Stimulated activated CD4-positive, alpha-beta T cell treated with anti-CD3 and anti-CD28 coated beads, Interleukin-12 subunit alpha, Interleukin-12 subunit beta, amount 100 ng/mL, for 4 hours (primary cell): ENCODE data around the gene CALHM2.

ENCODE experiments used
- DNase-seq: peaks from one replicate; pipeline ENCODE4 v3.0.0-alpha.2; 2020

The CALHM2 gene

DNA sequence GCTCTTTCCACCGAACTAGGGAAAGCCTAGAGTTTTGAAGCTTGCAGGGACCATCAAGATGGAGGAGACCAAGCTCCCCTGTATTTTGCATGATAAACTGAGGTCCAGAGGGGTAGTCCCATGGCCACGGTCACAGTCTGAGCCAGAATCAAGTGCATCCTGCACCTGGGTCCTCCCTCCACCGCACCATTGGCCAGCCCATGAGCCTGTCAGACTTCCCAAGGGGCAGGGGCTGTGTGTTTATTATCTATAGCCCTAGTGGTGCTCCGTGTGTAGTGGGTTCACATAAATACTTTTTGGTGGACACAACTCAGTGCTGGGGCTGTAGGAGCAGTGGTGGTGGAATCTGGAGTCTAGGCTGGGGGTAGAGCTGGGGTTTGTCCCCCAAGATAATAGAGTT, 23.3 kb upstream of the CALHM2 start:
- DNase-seq = no peak

- DNase-seq = no peak
Measured at GRCh38 chr10:103474077-103474476, 21.9 kb upstream of the CALHM2 start.

- DNase-seq = no peak
Measured at GRCh38 chr10:103473261-103473671, 21.1 kb upstream of the CALHM2 start.

DNA sequence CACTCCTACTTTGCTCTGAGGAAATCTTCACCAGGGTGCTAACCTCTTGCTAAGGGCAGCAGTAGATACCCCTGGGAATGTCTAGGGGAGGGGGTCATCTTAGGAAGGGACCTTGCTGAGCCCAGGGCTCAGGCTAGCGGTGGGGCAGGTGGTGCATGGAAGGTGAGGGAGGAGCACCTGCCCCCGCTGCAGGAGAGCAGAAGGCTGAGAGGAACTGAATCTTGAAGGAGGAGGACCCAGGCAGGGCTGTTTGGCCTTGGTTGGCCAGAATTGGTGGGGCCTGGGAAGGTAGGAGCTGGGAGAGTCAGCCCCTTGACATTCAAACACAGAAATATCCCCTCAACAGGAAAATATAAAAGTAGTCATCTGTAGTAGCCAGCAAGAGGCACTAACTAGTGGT, 19.8 kb upstream of the CALHM2 start:
- no peak for DNase-seq

DNA sequence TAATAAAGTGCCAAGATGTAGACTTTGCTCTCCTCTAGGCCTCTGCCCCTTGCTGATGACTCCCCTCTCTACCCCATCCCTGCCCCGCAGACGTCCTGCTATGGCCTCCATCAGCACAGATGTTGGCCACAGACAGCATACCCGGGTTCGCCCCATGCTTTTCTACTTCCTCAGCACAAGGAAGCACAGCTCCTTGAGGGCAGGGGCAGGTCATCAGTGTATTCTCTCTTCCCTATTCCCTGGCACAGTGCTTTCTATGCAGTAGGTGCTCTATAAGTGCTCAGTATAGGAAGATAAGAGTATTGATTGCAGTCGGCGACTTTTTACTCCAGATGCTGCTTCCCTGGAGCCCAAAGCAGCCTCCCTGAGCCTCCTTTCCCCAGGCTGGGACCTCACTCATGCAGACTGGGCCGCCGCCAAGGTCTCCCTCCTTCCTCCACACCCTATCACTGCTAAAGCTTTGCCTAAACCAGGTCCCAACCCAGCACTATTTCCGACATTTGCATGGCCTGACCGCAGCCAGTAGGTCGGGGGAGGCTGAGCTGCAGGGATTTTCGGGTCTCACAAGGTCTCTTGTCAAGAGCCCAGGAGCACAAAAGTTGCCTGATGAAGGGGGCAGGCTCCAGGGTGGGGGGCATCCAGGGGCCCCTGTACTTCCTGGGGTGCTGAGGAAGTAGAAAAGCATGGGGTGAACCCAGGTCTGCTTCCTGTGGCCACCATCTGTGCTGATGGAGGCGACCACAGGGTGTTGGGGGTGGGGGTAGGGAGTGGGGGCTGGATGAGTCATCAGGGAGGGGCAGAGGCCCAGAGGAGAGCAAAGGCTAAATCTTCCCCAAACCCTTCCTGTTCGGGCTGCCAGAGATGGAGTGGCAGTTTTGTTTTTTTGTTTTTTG, 18.8 kb upstream of the CALHM2 start:
- no peak for DNase-seq

DNA sequence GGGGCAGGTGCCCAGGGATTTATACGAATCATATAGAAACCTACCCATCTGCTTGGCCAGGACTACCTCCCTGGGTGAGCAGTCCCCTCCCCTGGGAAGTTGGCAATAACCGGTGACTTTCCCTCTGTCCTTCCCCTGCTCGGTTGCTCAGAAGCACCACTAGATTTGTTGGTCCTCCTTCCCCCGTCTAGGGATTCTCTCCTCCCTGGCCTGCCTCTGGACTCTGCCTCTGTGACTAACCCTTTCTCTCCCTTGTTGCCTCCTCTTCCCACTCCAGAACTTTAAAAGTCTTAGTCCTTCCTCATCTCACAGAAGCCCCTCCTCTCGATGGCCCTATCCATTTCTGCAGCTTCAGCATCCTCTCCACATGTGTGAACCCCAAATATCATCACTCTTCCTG, 17.0 kb upstream of the CALHM2 start:
- no peak for DNase-seq

DNA sequence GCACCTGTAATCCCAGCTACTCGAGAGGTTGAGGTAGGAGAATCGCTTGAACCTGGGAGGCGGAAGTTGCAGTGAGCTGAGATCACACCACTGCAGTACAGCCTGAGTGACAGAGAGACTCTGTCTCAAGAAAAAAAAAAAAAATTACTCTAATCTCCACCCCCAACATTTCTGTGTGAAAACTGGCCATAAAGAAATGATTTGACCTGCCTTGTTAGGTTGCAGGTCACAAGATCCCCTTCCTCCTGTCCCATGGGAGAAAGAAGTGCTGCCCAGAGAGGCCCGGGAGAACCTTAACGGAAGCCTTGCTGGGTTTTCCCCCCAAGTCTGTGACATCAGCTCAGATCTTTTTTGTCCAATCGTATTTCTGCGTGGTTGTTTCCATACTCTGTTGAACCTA, 15.2 kb upstream of the CALHM2 start:
- no peak for DNase-seq

- DNase-seq = no peak
Measured at GRCh38 chr10:103466734-103467133, 14.6 kb upstream of the CALHM2 start.

- no peak for DNase-seq
Measured at GRCh38 chr10:103465411-103466179, 13.4 kb upstream of the CALHM2 start.

DNA sequence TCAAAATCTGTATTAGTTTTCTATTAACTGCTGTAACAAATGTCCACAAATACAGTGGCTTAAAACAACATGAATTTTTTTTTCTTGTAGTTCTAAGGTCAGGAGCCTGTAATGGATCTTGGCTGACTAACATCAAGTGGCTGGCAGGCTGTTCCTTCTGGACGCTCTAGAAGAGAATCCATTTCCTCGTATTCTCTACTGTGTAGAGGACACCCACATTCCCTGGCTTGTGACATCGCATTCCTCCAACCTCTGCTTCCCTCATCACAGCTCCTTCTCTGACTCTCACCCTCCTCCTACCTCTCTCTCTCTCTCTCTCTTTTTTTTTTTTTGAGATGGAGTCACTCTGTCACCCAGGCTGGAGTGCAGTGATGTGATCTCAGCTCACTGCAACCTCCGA, 11.3 kb upstream of the CALHM2 start:
- DNase-seq = no peak

GRCh38 chr10:103459615-103460014, 7.4 kb upstream of the CALHM2 start:
- DNase-seq = no peak

DNA sequence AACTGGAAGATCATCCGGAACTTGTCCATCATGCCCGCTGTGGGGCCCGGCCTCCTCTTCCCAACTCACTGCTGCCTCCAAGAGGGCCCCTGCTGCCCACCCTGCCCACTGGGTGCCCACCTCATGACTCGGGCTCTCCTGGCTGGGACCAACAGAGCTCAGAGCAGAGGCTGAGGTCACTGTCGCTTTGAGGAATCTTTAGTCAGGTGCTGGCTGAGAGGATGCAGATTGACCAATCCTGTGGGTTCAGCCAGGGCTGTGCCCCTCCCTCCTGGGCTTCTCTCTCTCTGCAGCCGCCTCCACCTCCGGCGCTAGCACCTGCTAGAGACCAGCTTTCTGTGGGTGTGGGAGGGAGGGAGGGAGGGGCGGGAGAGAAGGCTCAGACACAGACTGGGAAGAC, 6.5 kb upstream of the CALHM2 start, which contains the start of gene CALHM1:
CALHM1 (minus strand) TSS at position 181 of the 400 bp plus-strand sequence; CDS start at position 32, 149 bp downstream.
- DNase-seq = no peak

DNA sequence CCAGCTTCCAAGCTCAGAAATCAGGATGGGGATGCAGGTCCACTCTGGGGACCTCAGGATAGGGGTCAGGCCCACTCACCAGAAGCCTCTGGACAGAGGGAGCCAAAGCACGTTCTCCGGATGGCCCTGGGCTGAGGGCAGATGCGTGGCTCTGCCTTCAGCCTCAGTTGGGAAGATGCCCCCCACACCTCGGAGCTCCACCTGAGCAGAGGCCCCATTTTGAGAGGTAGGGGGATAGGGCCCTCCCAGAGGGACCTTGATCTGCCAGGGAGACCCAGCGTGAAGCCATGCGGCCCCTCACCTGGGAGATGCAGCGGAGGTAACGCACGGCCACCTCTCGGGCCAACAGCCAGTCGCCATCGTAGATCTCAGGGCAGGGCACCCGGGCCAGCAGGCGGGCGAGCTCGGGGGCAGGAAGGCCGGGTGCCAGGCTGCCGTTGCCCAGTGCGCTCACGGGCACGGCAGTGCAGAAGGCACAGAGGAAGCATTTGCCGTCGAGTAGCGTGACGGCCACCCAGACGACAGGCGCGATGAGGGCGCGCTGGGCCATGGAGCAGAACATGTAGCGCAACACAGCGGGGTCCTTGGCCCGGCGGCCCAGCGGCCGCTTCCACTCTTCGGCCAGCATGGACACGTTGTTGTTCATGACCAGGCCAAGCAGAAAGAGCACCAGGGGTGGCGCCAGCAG, 5.9 kb upstream of the CALHM2 start:
- no peak for DNase-seq

DNA sequence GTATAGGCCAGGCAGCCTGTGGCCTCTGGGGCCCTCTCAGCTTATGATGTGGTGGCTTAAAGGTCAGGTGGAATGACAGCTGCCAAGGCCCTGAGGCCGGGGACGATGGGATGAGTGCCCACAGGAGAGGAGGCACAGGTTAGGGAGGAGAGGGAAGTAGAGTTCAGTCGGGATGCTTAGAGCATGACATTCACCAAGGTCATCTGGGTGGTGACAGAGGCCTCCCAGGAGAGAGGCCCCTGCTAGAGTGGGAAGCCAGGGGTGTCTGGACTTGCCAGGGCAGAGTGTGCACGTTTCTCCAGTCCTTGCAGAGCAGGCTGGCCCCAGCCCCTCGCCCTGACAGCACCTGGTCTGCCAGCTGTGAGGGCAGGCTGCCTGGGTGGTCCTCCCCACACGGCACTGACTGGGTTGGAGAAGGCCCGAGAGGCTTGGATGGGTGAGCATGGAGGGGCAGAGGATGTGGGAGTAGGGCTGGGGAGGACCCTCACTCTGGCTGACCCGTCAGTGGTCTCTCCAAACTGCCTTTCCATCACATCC, 5.1 kb upstream of the CALHM2 start:
- no peak for DNase-seq

DNA sequence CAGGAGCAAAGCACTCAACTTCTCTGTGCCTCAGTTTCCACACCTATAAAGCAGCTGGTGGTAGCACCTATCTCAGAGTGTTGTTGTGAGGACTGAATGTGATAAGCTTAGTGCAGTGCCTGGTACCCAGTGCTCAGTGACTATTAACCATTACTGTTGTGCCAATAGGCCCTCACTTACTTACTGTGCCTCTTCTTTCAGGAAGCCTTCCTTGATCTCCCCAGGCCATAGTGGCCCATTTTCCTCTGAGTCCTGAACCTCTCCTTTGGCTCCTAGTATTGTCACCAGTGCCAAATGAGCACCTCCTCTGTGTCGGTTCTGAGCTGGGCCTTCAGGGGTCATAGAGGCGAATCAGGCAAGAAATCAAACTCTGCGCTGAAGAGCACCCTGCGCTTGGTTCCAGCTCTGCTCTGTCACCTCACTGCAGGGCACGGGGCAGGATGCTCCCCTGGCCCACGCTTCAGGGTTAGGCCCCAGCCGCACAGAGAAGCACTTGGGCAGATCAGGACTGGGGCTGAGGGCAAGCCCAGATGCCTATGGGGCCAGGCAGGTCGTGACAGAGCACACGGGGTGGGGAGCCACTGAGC, 4.0 kb upstream of the CALHM2 start:
- no peak for DNase-seq

- no peak for DNase-seq
Measured at GRCh38 chr10:103455235-103455634, 3.1 kb upstream of the CALHM2 start.

DNA sequence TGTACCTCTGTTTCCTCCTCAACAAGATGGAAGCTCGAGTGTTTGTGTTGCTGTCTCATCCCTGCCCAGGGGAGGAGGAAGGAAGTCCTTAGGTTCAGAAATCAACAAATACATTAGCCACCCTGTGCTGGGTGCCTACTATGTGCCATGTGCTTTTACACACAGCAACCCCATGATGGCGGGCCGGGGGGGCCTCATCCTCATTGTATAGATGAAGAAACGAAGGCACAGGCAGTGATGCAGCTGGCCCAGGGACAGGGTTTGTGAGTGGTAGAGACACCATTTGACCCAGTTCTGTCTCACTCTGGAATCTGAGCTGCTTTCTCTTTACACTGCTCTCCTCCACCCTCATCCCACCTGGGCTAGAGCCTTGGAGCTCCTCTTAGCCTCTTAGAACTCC, 1.9 kb upstream of the CALHM2 start:
- DNase-seq = no peak

GRCh38 chr10:103452506-103453230, 498 bp upstream of the CALHM2 start:
- no peak for DNase-seq

- peak; percentile 30 for DNase-seq
Measured at GRCh38 chr10:103451091-103451813, 918 bp downstream of the CALHM2 start.

GRCh38 chr10:103450201-103450695, 1.9 kb downstream of the CALHM2 start:
- no peak for DNase-seq
